GM21423 (cell line): ENCODE measurements around the gene CNTNAP2.
"Not testable (repeated sequence)": the region's sequence is repeated elsewhere in the genome, so short reads cannot be mapped to it uniquely, and the experiment has no call there.

Source experiments
- ATAC-seq: cut with Tn5 transposase; IDR thresholded peaks from one replicate; pipeline ENCODE4 v1.9.1; 2021; ENCODE audit warnings: mild to moderate bottlenecking, moderate library complexity; ENCODE audit not compliant: unreplicated experiment

Gene CNTNAP2

GRCh38 chr7:147678943-147679342, 1562.3 kb downstream of the CNTNAP2 start:
- ATAC-seq: no peak

DNA sequence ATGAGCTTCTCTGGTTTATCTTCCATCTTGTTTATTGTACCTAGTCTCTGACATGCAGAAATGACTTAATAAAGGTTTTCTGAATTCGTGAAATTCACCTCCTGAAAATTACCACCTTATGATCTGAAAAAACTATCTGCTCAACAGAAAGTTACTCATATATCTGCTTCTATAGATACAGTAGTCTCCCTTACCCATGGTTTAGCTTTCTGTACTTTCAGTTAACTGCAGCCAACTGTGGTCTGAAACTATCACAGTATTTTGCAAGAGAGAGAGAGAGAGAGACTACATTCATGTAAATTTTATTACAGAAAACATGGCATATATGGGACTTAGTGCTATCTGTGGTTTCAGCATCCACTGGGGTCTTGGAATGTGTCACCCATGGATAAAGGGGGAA, 1564.9 kb downstream of the CNTNAP2 start:
- no peak for ATAC-seq

- no peak for ATAC-seq
Measured at GRCh38 chr7:147700702-147701101, 1584.1 kb downstream of the CNTNAP2 start.

DNA sequence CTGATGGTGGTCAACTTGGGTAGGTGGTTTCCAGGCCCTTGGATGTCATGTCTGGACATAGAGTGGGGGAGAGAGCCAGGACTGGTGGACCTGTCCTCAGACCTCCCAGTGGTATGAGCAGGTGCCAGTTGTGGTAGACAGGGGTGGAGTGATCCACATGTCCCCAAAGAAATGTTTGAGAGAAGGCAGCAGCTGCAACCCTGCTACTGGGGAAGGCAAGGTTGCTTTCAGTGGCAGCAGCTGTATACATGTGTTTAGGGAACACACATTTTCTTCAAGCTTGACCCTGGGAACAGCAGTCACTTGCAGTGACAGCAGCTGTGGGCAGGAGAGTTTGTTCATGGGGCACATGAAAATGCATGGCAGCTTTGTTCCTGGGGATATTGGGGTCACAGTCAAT, 1591.3 kb downstream of the CNTNAP2 start:
- ATAC-seq: no peak

DNA sequence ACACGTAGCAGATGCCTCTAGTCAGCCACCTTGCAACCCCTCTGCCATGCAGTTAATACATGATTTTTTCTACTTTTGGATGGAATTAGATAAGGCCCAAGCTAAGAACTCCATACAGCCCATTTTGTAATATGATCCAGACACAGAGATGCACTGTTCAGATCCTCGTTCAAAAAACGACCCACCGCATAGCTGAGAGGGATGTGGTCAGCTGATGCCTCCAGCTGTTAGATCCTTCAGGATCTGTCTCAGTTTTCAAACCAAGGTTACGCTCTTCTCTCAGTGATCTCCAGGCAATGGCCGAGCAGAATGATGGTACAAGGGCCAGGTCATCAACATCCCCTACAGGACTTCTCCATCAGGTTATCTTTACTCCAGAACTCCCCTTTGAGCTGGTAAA, 1592.3 kb downstream of the CNTNAP2 start:
- ATAC-seq: no peak

DNA sequence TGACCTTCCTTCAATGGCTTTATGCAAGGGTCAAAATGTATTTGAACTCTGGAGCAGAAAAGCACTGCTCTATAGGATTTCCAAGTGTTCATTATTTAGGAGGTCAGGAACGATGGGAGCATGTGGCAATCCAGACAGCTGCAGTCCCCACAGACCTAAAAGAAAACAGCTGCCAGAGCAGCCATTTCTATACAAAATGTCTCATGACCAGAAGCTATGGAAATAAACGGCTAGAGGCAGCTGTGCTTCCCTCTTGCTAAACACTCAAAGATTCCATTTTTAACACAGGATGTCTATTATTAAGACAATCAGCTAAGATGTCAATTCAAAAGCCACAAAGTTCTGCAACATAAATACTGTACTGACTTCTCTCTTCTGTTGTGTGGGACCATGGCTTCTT, 1594.8 kb downstream of the CNTNAP2 start:
- no peak for ATAC-seq

DNA sequence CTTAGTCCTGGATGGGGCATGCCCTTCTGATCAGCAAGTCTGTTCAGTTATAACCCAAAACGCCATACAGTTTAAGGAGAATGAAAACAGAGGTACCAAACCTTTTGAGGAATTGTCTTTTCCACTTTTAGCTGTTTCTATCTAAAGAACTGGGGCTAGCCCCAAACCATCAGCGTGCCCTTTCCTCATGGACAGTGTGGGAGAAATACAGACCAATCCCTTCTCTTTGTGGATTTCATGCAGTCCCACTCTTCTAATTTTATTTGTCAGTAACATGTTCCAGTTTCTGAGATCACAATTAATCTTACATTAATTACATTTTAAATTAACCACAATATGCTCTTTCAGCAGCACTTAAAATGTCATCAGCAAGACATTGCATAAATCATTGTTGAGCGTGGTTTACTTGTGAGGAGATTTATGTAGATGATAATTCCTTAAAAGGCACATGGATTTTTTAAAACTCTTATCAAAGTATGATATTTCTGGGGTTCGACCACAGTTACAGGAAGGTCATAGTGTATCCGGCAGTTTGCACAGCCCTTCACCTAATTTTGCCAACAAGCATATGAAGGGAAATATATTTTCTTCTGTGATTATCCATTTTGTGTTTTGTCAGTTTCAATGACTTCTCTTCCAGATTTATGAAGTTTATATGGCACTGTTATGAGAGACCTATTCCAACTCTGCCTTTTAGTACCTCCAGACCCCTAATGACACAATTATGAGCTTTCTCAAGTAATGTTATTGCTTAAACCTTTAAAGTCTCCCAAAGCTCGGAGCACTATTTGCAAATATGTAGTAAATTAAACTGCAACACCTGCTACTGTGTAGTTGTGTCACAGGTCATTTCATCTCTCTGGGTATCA, 1605.6 kb downstream of the CNTNAP2 start:
- no peak for ATAC-seq

GRCh38 chr7:147723536-147723935, 1606.9 kb downstream of the CNTNAP2 start:
- no peak for ATAC-seq

- ATAC-seq: no peak
Measured at GRCh38 chr7:147731311-147731710, 1614.7 kb downstream of the CNTNAP2 start.

GRCh38 chr7:147737559-147738214, 1621.1 kb downstream of the CNTNAP2 start:
- not testable (repeated sequence) for ATAC-seq

GRCh38 chr7:147742301-147742700, 1625.7 kb downstream of the CNTNAP2 start:
- no peak for ATAC-seq

DNA sequence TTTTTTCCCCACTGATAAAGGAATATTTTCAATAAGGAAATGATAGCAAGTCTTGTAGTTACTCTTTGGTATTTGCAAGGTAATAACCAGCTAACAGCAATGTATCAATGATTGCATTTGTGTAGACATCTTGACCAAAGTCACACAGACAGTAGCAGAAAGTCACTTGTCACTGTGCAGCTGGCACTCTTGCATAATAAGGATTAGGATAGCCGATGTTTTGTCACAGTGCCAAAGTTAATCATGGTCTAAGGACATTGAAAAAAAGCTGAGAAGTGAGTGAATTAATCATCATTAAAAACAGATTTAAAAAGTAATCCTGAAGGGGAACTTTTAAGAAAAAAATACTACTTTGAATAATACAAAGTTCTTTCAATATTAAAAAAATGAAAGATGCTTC, 1639.7 kb downstream of the CNTNAP2 start:
- ATAC-seq: no peak

- no peak for ATAC-seq
Measured at GRCh38 chr7:147759327-147759943, 1642.8 kb downstream of the CNTNAP2 start.

- ATAC-seq: no peak
Measured at GRCh38 chr7:147765301-147765700, 1648.7 kb downstream of the CNTNAP2 start.

DNA sequence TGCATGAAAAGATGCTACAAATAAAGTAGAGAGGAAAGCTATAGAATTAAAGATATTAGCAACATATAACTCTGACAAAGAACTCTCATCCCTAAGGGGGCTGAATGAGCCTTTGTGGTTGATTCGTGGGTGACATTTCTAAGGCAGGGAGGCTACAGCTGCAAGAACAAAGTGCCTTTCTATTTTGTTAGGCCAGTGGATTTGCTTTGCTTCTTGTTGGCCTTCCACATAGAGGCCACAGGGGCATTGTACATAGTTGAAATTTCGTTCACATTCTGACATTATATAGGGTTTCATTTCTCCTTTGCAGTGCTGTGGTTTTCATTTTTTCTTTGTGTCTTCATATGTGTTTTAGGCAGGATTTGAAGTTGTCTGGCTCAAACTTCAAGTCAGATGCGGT, 1654.7 kb downstream of the CNTNAP2 start:
- no peak for ATAC-seq

- ATAC-seq: no peak
Measured at GRCh38 chr7:147774461-147774860, 1657.9 kb downstream of the CNTNAP2 start.

DNA sequence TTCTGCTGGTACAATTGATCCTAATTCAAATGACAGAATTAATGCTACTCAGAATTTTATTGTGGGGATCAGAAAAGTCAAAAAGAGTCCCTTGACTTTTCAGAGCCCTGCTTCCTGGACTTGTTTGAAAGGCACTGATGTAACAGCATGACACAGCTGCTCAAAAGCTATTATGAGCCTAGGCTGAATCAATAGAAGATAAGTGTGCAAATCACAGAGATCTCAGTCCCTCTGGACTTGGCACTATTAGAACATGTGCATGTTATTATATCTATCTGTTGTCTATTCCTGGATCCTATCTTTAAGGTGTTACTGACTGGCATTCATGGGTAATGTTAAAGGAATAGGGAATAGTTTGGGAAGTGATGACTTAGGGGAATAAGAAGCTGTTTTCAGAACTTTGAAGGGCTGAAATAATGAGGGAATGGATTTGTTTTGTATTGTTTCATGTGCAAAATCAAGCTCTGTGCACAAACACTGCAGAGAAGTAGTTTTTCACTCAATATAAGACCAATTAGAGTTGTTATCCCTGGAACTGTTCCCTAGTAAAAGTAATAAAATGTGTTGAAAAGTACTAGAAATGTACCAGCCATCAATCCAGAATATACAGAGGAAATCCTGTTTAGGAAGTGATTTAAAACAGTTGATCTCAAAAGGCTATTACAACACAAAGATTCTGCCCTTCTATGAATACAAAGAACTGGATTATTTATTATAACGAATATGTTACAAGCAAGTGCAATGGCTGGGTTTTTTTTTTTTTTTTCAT, 1659.1 kb downstream of the CNTNAP2 start:
- no peak for ATAC-seq

- no peak for ATAC-seq
Measured at GRCh38 chr7:147777309-147777708, 1660.7 kb downstream of the CNTNAP2 start.

- ATAC-seq: no peak
Measured at GRCh38 chr7:147779949-147780348, 1663.3 kb downstream of the CNTNAP2 start.

- no peak for ATAC-seq
Measured at GRCh38 chr7:147796581-147796980, 1680.0 kb downstream of the CNTNAP2 start.

- no peak for ATAC-seq
Measured at GRCh38 chr7:147798001-147798400, 1681.4 kb downstream of the CNTNAP2 start.
